ENCODE measurements around the gene MAST4. TPM values are rescaled to one million over a fixed set of nuclear protein-coding genes. Genes with fewer than 3 reads are reported as not detected.

Gene MAST4
- total and polyA plus RNA-seq, 5 donors = 18.9 to 71.5 (median 52.4) TPM

- Histone ChIP-seq H3K27me3 (ENCODE audit: control insufficient read depth, insufficient read depth) (no peaks in the 10 kb centered on the region), H3K4me1 (ENCODE audit: control insufficient read depth, insufficient read depth, low read length) (peaks cover 15% of the 10 kb centered on the region), H3K27ac (ENCODE audit: low read length) (no peak overlapping the region), H3K4me3 (ENCODE audit: low read length) (peak overlapping the region; percentile 94), H3K9me3 (ENCODE audit: control insufficient read depth, low read length) (no peaks in the 10 kb centered on the region)
- DNase-seq = no peak
- no peak for ATAC-seq
- WGBS = 65% methylated on average over 3 of the region's 3 CpGs
- intact Hi-C loops (cut with DNase I) = loop anchor here in 2 of 4 donors (10.0 kb wide), 2 partner anchors 48 to 88 kb away; no protein-coding TSS in a partner anchor
Observed at GRCh38 chr5:67006500-67006848, 410.3 kb downstream of the MAST4 start.

GRCh38 chr5:67009028-67009427, 412.8 kb downstream of the MAST4 start:
- Histone ChIP-seq H3K9me3 (ENCODE audit: control insufficient read depth, low read length) (no peaks in the 10 kb centered on the region), H3K27me3 (ENCODE audit: control insufficient read depth, insufficient read depth) (no peaks in the 10 kb centered on the region), H3K4me3 (ENCODE audit: low read length) (no peak overlapping the region), H3K27ac (ENCODE audit: low read length) (no peak overlapping the region), H3K4me1 (ENCODE audit: control insufficient read depth, insufficient read depth, low read length) (peaks cover 15% of the 10 kb centered on the region)
- DNase-seq (no peak), ATAC-seq (no peak)
- intact Hi-C loops (cut with DNase I) = loop anchor here in 2 of 4 donors (10.0 kb wide), 2 partner anchors 46 to 86 kb away; no protein-coding TSS in a partner anchor
- 72% methylated on average over 1 of the region's 1 CpG for WGBS

GRCh38 chr5:67010684-67011409, 414.7 kb downstream of the MAST4 start:
- Histone ChIP-seq H3K4me3 (ENCODE audit: low read length) (no peak overlapping the region), H3K27me3 (ENCODE audit: control insufficient read depth, insufficient read depth) (no peaks in the 10 kb centered on the region), H3K27ac (ENCODE audit: low read length) (peak overlapping the region; percentile 1), H3K4me1 (ENCODE audit: control insufficient read depth, insufficient read depth, low read length) (peaks cover 17% of the 10 kb centered on the region), H3K9me3 (ENCODE audit: control insufficient read depth, low read length) (no peaks in the 10 kb centered on the region)
- peak in 2 of 3 donors; percentile 22 to 35 for DNase-seq
- intact Hi-C loops (cut with DNase I) = no loop called here
- WGBS = 50% methylated on average over 8 of the region's 8 CpGs
- ATAC-seq = peak; percentile 9 to 34

- Histone ChIP-seq H3K4me1 (ENCODE audit: control insufficient read depth, insufficient read depth, low read length) (peaks cover 17% of the 10 kb centered on the region), H3K9me3 (ENCODE audit: control insufficient read depth, low read length) (no peaks in the 10 kb centered on the region), H3K27ac (ENCODE audit: low read length) (peak overlapping the region; percentile 13), H3K27me3 (ENCODE audit: control insufficient read depth, insufficient read depth) (no peaks in the 10 kb centered on the region), H3K4me3 (ENCODE audit: low read length) (no peak overlapping the region)
- 56% methylated on average over 5 of the region's 5 CpGs for WGBS
- intact Hi-C loops (cut with DNase I) = no loop called here
- DNase-seq (peak in 1 of 3 donors; percentile 30), ATAC-seq (no peak)
Observed at GRCh38 chr5:67011422-67011821, 415.2 kb downstream of the MAST4 start.

- DNase-seq (no peak), ATAC-seq (no peak)
- 89% methylated on average over 2 of the region's 2 CpGs for WGBS
- Histone ChIP-seq H3K27ac (ENCODE audit: low read length) (no peak overlapping the region), H3K9me3 (ENCODE audit: control insufficient read depth, low read length) (no peaks in the 10 kb centered on the region), H3K4me3 (ENCODE audit: low read length) (no peak overlapping the region), H3K27me3 (ENCODE audit: control insufficient read depth, insufficient read depth) (no peaks in the 10 kb centered on the region), H3K4me1 (ENCODE audit: control insufficient read depth, insufficient read depth, low read length) (peaks cover 15% of the 10 kb centered on the region)
- intact Hi-C loops (cut with DNase I) = no loop called here
Observed at GRCh38 chr5:67012171-67012570, 416.0 kb downstream of the MAST4 start.

- Histone ChIP-seq H3K4me3 (ENCODE audit: low read length) (no peak overlapping the region), H3K4me1 (ENCODE audit: control insufficient read depth, insufficient read depth, low read length) (peaks cover 17% of the 10 kb centered on the region), H3K9me3 (ENCODE audit: control insufficient read depth, low read length) (no peaks in the 10 kb centered on the region), H3K27ac (ENCODE audit: low read length) (no peak overlapping the region), H3K27me3 (ENCODE audit: control insufficient read depth, insufficient read depth) (no peaks in the 10 kb centered on the region)
- DNase-seq (no peak), ATAC-seq (no peak)
- intact Hi-C loops (cut with DNase I) = no loop called here
- WGBS = 30% methylated on average over 1 of the region's 1 CpG
Observed at GRCh38 chr5:67013719-67014118, 417.5 kb downstream of the MAST4 start.

GRCh38 chr5:67014191-67014590, 418.0 kb downstream of the MAST4 start:
- no peak for DNase-seq
- ATAC-seq = no peak
- Histone ChIP-seq H3K4me1 (ENCODE audit: control insufficient read depth, insufficient read depth, low read length) (peaks cover 17% of the 10 kb centered on the region), H3K9me3 (ENCODE audit: control insufficient read depth, low read length) (no peaks in the 10 kb centered on the region), H3K4me3 (ENCODE audit: low read length) (no peak overlapping the region), H3K27me3 (ENCODE audit: control insufficient read depth, insufficient read depth) (no peaks in the 10 kb centered on the region), H3K27ac (ENCODE audit: low read length) (peak overlapping the region; percentile 69)
- intact Hi-C loops (cut with DNase I) = no loop called here
- 93% methylated on average over 5 of the region's 5 CpGs for WGBS

- peaks cover 14% of the 10 kb centered on the region for H3K4me1 ChIP-seq (ENCODE audit: control insufficient read depth, insufficient read depth, low read length)
- DNase-seq = peak in 1 of 3 donors; percentile 22
- no peaks in the 10 kb centered on the region for H3K9me3 ChIP-seq (ENCODE audit: control insufficient read depth, low read length)
- H3K4me3 ChIP-seq (ENCODE audit: low read length) = peak overlapping the region; percentile 79
- intact Hi-C loops (cut with DNase I) = no loop called here
- WGBS = 9% methylated on average over 3 of the region's 3 CpGs
- no peak overlapping the region for H3K27ac ChIP-seq (ENCODE audit: low read length)
- no peaks in the 10 kb centered on the region for H3K27me3 ChIP-seq (ENCODE audit: control insufficient read depth, insufficient read depth)
- ATAC-seq = peak; percentile 73 to 81
Observed at GRCh38 chr5:67014957-67015400, 418.8 kb downstream of the MAST4 start.

GRCh38 chr5:67015541-67016191, 419.5 kb downstream of the MAST4 start:
- Histone ChIP-seq H3K27me3 (ENCODE audit: control insufficient read depth, insufficient read depth) (no peaks in the 10 kb centered on the region), H3K4me1 (ENCODE audit: control insufficient read depth, insufficient read depth, low read length) (peaks cover 13% of the 10 kb centered on the region), H3K4me3 (ENCODE audit: low read length) (peak overlapping the region; percentile 79), H3K27ac (ENCODE audit: low read length) (peak overlapping the region; percentile 83), H3K9me3 (ENCODE audit: control insufficient read depth, low read length) (no peaks in the 10 kb centered on the region)
- ATAC-seq (peak; percentile 57 to 75), DNase-seq (no peak)
- intact Hi-C loops (cut with DNase I) = no loop called here
- 12% methylated on average over 8 of the region's 8 CpGs for WGBS

- Histone ChIP-seq H3K27me3 (ENCODE audit: control insufficient read depth, insufficient read depth) (no peaks in the 10 kb centered on the region), H3K9me3 (ENCODE audit: control insufficient read depth, low read length) (no peaks in the 10 kb centered on the region), H3K4me3 (ENCODE audit: low read length) (no peak overlapping the region), H3K4me1 (ENCODE audit: control insufficient read depth, insufficient read depth, low read length) (peaks cover 5% of the 10 kb centered on the region), H3K27ac (ENCODE audit: low read length) (no peak overlapping the region)
- WGBS = 96% methylated on average over 7 of the region's 7 CpGs
- DNase-seq (no peak), ATAC-seq (no peak)
- intact Hi-C loops (cut with DNase I) = no loop called here
Observed at GRCh38 chr5:67019065-67019845, 423.1 kb downstream of the MAST4 start.

Data from right cardiac atrium (tissue), 5 donors.